AG04450 (cell line): ENCODE results near the gene PEPD. TPM values are rescaled to one million over a fixed set of nuclear protein-coding genes. Genes with fewer than 3 reads are reported as not detected.
"Not testable (repeated sequence)": the region's sequence is repeated elsewhere in the genome, so short reads cannot be mapped to it uniquely, and the experiment has no call there.

Experiments
- CTCF ChIA-PET: fragments of 300-600, 350-600 bp; formaldehyde crosslinking; extraction: SDS; loops from one replicate; lab custom pipeline; 2022; ENCODE audit warnings: antibody characterized with exemption, inconsistent platforms; lab: Charles Lee
- POLR2A ChIA-PET: fragments of 350-600 bp; formaldehyde crosslinking; extraction: SDS; loops from one replicate; lab custom pipeline; 2021; ENCODE audit warnings: antibody characterized with exemption, inconsistent platforms; lab: Yijun Ruan, JAX
- DNase-seq: peaks from one replicate; pipeline ENCODE4 v3.0.0-alpha.2; 2011; ENCODE audit warnings: low read depth, low spot score
- H3K27ac ChIP-seq: one replicate; pipeline ENCODE4 v1.5.1; 2012; ENCODE audit warnings: low read depth, low read length, control low read depth
- H3K27me3 ChIP-seq: one replicate; pipeline ENCODE4 v1.6.0; 2012; ENCODE audit warnings: low read length; ENCODE audit not compliant: control insufficient read depth, insufficient read depth
- H3K4me3 ChIP-seq: 2 replicates; pipeline ENCODE4 v1.5.1; 2011; ENCODE audit warnings: mild to moderate bottlenecking, low read depth, low read length, control low read depth
- H3K9me3 ChIP-seq: 2 replicates; pipeline ENCODE4 v1.5.1; 2012; ENCODE audit warnings: low read length; ENCODE audit not compliant: control insufficient read depth, insufficient read depth
- CTCF ChIP-seq: IDR thresholded peaks from 2 replicates; pipeline ENCODE4 v1.5.1; 2011; ENCODE audit warnings: low read depth, low read length, control low read depth, inconsistent platforms
- polyA plus RNA-seq: library from polyadenylated mRNA; depleted of rRNA; stranded (reverse); fragments of >200 nt; gene quantifications from 2 replicates; pipeline ENCODE4 v1.2.3, GENCODE V29; 2011

PEPD gene
- polyA plus RNA-seq, 1 experiment = 67.1 TPM

GRCh38 chr19:33562636-33563035 lies 41.0 kb upstream of the PEPD start:
- no peak for DNase-seq
- H3K27ac ChIP-seq = no peak overlapping the region
- H3K4me3 ChIP-seq = no peak overlapping the region
- ChIA-PET POLR2A (no interaction called here), CTCF (interaction anchor here (0.5 kb wide), 1 partner anchor 1202 kb away, joined by 3 read pairs; no protein-coding TSS in a partner anchor)
- peaks cover 2% of the 10 kb centered on the region; the same call in 1 of the 2 replicates for H3K9me3 ChIP-seq
- TF ChIP-seq CTCF = no peak
- no peaks in the 10 kb centered on the region for H3K27me3 ChIP-seq

GRCh38 chr19:33561666-33562065 lies 40.1 kb upstream of the PEPD start:
- H3K27ac ChIP-seq, DNase-seq, H3K9me3 ChIP-seq, H3K27me3 ChIP-seq, POLR2A ChIA-PET, H3K4me3 ChIP-seq, CTCF ChIA-PET: not testable (repeated sequence)

GRCh38 chr19:33561261-33561660 lies 39.7 kb upstream of the PEPD start:
- H3K9me3 ChIP-seq = peaks cover 2% of the 10 kb centered on the region; the same call in 1 of the 2 replicates
- H3K27me3 ChIP-seq = no peaks in the 10 kb centered on the region
- TF ChIP-seq CTCF = no peak
- CTCF ChIA-PET = no interaction called here
- no peak overlapping the region for H3K27ac ChIP-seq
- POLR2A ChIA-PET = no interaction called here
- no peak overlapping the region for H3K4me3 ChIP-seq
- DNase-seq = no peak

- POLR2A ChIA-PET = no interaction called here
- TF ChIP-seq CTCF = no peak
- Histone ChIP-seq H3K27ac (no peak overlapping the region), H3K4me3 (no peak overlapping the region), H3K27me3 (no peaks in the 10 kb centered on the region), H3K9me3 (peaks cover 2% of the 10 kb centered on the region; the same call in 1 of the 2 replicates)
- CTCF ChIA-PET = no interaction called here
- no peak for DNase-seq
Measured at GRCh38 chr19:33559996-33560395, 38.4 kb upstream of the PEPD start.

- ChIA-PET POLR2A (no interaction called here), CTCF (no interaction called here)
- H3K4me3 ChIP-seq = no peak overlapping the region
- no peak for DNase-seq
- TF ChIP-seq CTCF = no peak
- no peaks in the 10 kb centered on the region for H3K27me3 ChIP-seq
- H3K9me3 ChIP-seq = peaks cover 2% of the 10 kb centered on the region; the same call in 1 of the 2 replicates
- H3K27ac ChIP-seq = no peak overlapping the region
Measured at GRCh38 chr19:33558856-33559255, 37.3 kb upstream of the PEPD start.
